HepG2 (cell line): Measurements from ENCODE around the gene MCF2L. TPM values are rescaled to one million over a fixed set of nuclear protein-coding genes. Genes with fewer than 3 reads are reported as not detected.

ENCODE experiments used
- GATAD1 ChIP-seq: IDR thresholded peaks from 2 replicates; pipeline ENCODE4 v1.6.1; 2016; ENCODE audit warnings: missing genetic modification reagents, missing compliant biosample characterization
- MIER3 ChIP-seq: IDR thresholded peaks from 2 replicates; pipeline ENCODE4 v1.6.1; 2016; ENCODE audit warnings: missing compliant biosample characterization, borderline replicate concordance
- NFYC ChIP-seq: IDR thresholded peaks from 2 replicates; pipeline ENCODE4 v1.6.1; 2016; ENCODE audit warnings: missing genetic modification reagents, missing compliant biosample characterization
- RXRA ChIP-seq: sonication (generic); formaldehyde crosslinking; IDR thresholded peaks from 2 replicates; pipeline ENCODE4 v1.5.1; 2020; ENCODE audit warnings: missing genetic modification reagents
- YY1 ChIP-seq: IDR thresholded peaks from 2 replicates; pipeline ENCODE4 v1.6.1; 2011; ENCODE audit warnings: low read length, low read depth, moderate library complexity, mild to moderate bottlenecking; ENCODE audit not compliant: insufficient read depth, insufficient replicate concordance
- ZFP36 ChIP-seq: fragments of 150-350 bp; IDR thresholded peaks from 2 replicates; pipeline ENCODE4 v1.6.1; 2018; ENCODE audit warnings: borderline replicate concordance, low read length, low read depth; ENCODE audit not compliant: partially characterized antibody
- ZSCAN20 ChIP-seq: sonication (generic); formaldehyde crosslinking; IDR thresholded peaks from 2 replicates; pipeline ENCODE4 v1.4.0; 2020; ENCODE audit warnings: missing genetic modification reagents, mild to moderate bottlenecking, borderline replicate concordance
- ZSCAN21 ChIP-seq: sonication (generic); formaldehyde crosslinking; IDR thresholded peaks from 2 replicates; pipeline ENCODE4 v1.8.0; 2022; ENCODE audit warnings: mild to moderate bottlenecking, missing genetic modification reagents, moderate library complexity, borderline replicate concordance
- ZZZ3 ChIP-seq: sonication (generic); formaldehyde crosslinking; IDR thresholded peaks from 2 replicates; pipeline ENCODE4 v1.4.0; 2020; ENCODE audit warnings: missing genetic modification reagents, mild to moderate bottlenecking, borderline replicate concordance
- polyA plus RNA-seq, 8 experiments: library from polyadenylated mRNA; depleted of rRNA in 3 of 8; stranded (reverse) in 7 of 8; unstranded in 1 of 8; fragments of >200 nt; fragmentation: Illumina TruSeq in 4 of 8; extraction: Trizol in 4 of 8; gene quantifications; 2 replicates each; pipeline versions ENCODE4 v1.2.1 to v1.2.3, GENCODE V29; 2011 to 2016; ENCODE audit warnings: low read depth in 4 of 8, missing spikeins in 1 of 8, mixed read lengths in 1 of 8; ENCODE audit not compliant: insufficient read depth in 1 of 8
- total RNA-seq, 5 experiments: library from RNA; depleted of rRNA; stranded (reverse); fragments of >200 nt; fragmentation: Illumina TruSeq; extraction: Trizol; gene quantifications; 2 replicates each; pipeline ENCODE4 v1.2.3, GENCODE V29; 2016; ENCODE audit warnings: low read depth in 1 of 5
- TF ChIP-seq, protein P1 (sequence below): sonication (generic); formaldehyde crosslinking; IDR thresholded peaks from 2 replicates; pipeline ENCODE4 v1.4.0; 2020; ENCODE audit warnings: missing genetic modification reagents, low read depth, mild to moderate bottlenecking, borderline replicate concordance
- TF ChIP-seq, protein P2 (sequence below): sonication (generic); formaldehyde crosslinking; IDR thresholded peaks from 2 replicates; pipeline ENCODE4 v1.4.0; 2020; ENCODE audit warnings: missing genetic modification reagents; ENCODE audit errors: not compliant biosample characterization
- TF ChIP-seq, protein P3 (sequence below): sonication (generic); formaldehyde crosslinking; conservative IDR thresholded peaks from 2 replicates; pipeline ENCODE4 v1.8.0; 2022; ENCODE audit warnings: mild to moderate bottlenecking, moderate library complexity, missing genetic modification reagents
- TF ChIP-seq, protein P4 (sequence below): sonication (generic); formaldehyde crosslinking; IDR thresholded peaks from 2 replicates; pipeline ENCODE4 v1.4.0; 2020; ENCODE audit warnings: low read depth, mild to moderate bottlenecking, missing genetic modification reagents
- TF ChIP-seq, protein P5 (sequence below): sonication (generic); formaldehyde crosslinking; conservative IDR thresholded peaks from 2 replicates; pipeline ENCODE4 v1.4.0; 2020; ENCODE audit warnings: mild to moderate bottlenecking, missing genetic modification reagents, moderate library complexity
- TF ChIP-seq, protein P6 (sequence below): sonication (generic); formaldehyde crosslinking; IDR thresholded peaks from 2 replicates; pipeline ENCODE4 v1.4.0; 2020; ENCODE audit warnings: missing genetic modification reagents
- TF ChIP-seq, protein P7 (sequence below): sonication (generic); formaldehyde crosslinking; IDR thresholded peaks from 2 replicates; pipeline ENCODE4 v1.5.0; 2020; ENCODE audit warnings: missing genetic modification reagents

MCF2L gene
- total and polyA plus RNA-seq, 2 of the 13 experiments (the other 11 are each of a cell fraction or from before 2014, with no cell fraction given): 19.4 to 28.4 TPM

DNA sequence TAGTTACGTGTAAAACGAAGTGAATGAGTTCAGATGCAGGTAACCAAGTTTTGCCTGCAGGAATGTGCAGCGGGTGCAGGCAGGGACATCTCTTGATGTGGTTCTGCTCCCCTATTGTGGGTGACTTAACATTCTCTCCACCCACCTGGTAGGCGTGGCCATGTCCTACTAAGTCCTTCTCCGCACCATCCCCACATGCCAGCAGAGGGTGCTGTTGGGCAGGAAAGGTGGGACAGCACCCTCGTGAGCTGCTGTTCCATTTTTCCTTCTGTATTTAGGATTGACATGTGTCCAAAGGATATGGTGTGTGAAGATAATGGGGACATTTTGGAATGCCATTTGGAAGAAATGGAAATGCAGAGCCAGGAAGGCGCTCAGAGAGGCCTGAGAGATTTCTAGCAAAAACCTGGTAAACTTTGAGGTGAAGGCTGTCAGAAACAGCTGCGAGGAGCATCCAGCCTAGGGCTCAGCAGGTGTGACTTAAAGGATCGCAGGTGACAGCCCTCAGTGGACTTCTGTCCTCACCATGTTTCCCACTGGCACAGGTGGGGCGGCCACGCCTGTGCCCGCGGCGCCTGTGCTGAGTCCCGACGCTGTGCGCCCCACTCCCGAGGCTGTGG, 26.2 kb upstream of the MCF2L start (continued):
- TF ChIP-seq ZZZ3 (no peak), RXRA (CRISPR knock-in tag) (peak; percentile 58; the same call in 1 of the 2 replicates), MIER3 (CRISPR knock-in tag) (peak; percentile 57; the same call in 1 of the 2 replicates), NFYC (CRISPR knock-in tag) (no peak), YY1 (peak; percentile 39), GATAD1 (CRISPR knock-in tag) (peak; percentile 70), ZSCAN20 (CRISPR knock-in tag) (no peak), ZSCAN21 (CRISPR knock-in tag) (0 out of 2 replicates have a peak, but pooled peaks have one; percentile 46), ZFP36 (no peak)
- TF ChIP-seq, protein P1, sequence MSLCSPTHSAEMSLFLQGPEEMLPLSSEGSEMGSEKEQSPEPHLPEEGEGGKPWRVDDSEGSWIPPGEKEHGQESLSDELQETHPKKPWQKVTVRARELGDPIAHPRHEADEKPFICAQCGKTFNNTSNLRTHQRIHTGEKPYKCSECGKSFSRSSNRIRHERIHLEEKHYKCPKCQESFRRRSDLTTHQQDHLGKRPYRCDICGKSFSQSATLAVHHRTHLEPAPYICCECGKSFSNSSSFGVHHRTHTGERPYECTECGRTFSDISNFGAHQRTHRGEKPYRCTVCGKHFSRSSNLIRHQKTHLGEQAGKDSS (CRISPR knock-in tag): no peak
- TF ChIP-seq, protein P2, sequence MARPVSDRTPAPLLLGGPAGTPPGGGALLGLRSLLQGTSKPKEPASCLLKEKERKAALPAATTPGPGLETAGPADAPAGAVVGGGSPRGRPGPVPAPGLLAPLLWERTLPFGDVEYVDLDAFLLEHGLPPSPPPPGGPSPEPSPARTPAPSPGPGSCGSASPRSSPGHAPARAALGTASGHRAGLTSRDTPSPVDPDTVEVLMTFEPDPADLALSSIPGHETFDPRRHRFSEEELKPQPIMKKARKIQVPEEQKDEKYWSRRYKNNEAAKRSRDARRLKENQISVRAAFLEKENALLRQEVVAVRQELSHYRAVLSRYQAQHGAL (CRISPR knock-in tag): no peak
- TF ChIP-seq, protein P3, sequence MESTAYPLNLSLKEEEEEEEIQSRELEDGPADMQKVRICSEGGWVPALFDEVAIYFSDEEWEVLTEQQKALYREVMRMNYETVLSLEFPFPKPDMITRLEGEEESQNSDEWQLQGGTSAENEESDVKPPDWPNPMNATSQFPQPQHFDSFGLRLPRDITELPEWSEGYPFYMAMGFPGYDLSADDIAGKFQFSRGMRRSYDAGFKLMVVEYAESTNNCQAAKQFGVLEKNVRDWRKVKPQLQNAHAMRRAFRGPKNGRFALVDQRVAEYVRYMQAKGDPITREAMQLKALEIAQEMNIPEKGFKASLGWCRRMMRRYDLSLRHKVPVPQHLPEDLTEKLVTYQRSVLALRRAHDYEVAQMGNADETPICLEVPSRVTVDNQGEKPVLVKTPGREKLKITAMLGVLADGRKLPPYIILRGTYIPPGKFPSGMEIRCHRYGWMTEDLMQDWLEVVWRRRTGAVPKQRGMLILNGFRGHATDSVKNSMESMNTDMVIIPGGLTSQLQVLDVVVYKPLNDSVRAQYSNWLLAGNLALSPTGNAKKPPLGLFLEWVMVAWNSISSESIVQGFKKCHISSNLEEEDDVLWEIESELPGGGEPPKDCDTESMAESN (CRISPR knock-in tag): peak; percentile 37; the same call in 1 of the 2 replicates
- TF ChIP-seq, protein P4, sequence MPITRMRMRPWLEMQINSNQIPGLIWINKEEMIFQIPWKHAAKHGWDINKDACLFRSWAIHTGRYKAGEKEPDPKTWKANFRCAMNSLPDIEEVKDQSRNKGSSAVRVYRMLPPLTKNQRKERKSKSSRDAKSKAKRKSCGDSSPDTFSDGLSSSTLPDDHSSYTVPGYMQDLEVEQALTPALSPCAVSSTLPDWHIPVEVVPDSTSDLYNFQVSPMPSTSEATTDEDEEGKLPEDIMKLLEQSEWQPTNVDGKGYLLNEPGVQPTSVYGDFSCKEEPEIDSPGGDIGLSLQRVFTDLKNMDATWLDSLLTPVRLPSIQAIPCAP: no peak
- TF ChIP-seq, protein P5, sequence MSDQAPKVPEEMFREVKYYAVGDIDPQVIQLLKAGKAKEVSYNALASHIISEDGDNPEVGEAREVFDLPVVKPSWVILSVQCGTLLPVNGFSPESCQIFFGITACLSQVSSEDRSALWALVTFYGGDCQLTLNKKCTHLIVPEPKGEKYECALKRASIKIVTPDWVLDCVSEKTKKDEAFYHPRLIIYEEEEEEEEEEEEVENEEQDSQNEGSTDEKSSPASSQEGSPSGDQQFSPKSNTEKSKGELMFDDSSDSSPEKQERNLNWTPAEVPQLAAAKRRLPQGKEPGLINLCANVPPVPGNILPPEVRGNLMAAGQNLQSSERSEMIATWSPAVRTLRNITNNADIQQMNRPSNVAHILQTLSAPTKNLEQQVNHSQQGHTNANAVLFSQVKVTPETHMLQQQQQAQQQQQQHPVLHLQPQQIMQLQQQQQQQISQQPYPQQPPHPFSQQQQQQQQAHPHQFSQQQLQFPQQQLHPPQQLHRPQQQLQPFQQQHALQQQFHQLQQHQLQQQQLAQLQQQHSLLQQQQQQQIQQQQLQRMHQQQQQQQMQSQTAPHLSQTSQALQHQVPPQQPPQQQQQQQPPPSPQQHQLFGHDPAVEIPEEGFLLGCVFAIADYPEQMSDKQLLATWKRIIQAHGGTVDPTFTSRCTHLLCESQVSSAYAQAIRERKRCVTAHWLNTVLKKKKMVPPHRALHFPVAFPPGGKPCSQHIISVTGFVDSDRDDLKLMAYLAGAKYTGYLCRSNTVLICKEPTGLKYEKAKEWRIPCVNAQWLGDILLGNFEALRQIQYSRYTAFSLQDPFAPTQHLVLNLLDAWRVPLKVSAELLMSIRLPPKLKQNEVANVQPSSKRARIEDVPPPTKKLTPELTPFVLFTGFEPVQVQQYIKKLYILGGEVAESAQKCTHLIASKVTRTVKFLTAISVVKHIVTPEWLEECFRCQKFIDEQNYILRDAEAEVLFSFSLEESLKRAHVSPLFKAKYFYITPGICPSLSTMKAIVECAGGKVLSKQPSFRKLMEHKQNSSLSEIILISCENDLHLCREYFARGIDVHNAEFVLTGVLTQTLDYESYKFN: no peak
- TF ChIP-seq, protein P6, sequence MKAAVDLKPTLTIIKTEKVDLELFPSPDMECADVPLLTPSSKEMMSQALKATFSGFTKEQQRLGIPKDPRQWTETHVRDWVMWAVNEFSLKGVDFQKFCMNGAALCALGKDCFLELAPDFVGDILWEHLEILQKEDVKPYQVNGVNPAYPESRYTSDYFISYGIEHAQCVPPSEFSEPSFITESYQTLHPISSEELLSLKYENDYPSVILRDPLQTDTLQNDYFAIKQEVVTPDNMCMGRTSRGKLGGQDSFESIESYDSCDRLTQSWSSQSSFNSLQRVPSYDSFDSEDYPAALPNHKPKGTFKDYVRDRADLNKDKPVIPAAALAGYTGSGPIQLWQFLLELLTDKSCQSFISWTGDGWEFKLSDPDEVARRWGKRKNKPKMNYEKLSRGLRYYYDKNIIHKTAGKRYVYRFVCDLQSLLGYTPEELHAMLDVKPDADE (CRISPR knock-in tag): no peak
- TF ChIP-seq, protein P7, sequence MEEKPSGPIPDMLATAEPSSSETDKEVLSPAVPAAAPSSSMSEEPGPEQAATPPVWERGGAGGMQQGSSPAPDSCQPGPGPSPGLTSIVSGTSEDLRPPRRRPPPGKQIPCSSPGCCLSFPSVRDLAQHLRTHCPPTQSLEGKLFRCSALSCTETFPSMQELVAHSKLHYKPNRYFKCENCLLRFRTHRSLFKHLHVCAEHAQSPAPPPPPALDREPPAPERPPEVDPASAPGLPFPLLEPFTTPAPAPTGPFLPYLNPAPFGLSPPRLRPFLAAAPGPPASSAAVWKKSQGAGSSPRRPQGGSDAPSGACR (CRISPR knock-in tag): no peak
